ENCODE measurements around the gene BSN. TPM values are rescaled to one million over a fixed set of nuclear protein-coding genes. Genes with fewer than 3 reads are reported as not detected.

Gene BSN
- total RNA-seq, 2 experiments from 2014 or later, result 0.08 to 0.11 TPM

GRCh38 chr3:49518016-49518415, 36.3 kb upstream of the BSN start:
- no peak overlapping the region for H3K4me3 ChIP-seq (ENCODE audit: low read length)
- ATAC-seq (ENCODE audit: poor library complexity), result no peak
- intact Hi-C loops (cut with DNase I, micrococcal nuclease), result no loop called here

GRCh38 chr3:49518441-49518840, 35.8 kb upstream of the BSN start:
- H3K27ac Mint-ChIP-seq, result no peak overlapping the region

More at GRCh38 chr3:49518016-49518415, 36.3 kb upstream of the BSN start:
- H3K4me1 Mint-ChIP-seq (ENCODE audit: low read depth), result peaks cover 16% of the 10 kb centered on the region
- H3K27ac Mint-ChIP-seq, result no peak overlapping the region
- H3K4me3 Mint-ChIP-seq, result no peak overlapping the region
- no peaks in the 10 kb centered on the region for H3K27me3 Mint-ChIP-seq
- no peak overlapping the region for H3K27ac ChIP-seq (ENCODE audit: low read depth in 1 of 2, low read length in 2 of 2)
- POLR2A ChIA-PET, result no interaction called here
- CTCF ChIA-PET, result interaction anchor here (0.6 kb wide), 1 partner anchor 154 kb away, joined by 3 read pairs; no protein-coding TSS in a partner anchor
- H3K27me3 ChIP-seq (ENCODE audit: control insufficient read depth in 1 of 2, insufficient read depth in 2 of 2, low read length in 2 of 2), result no peaks in the 10 kb centered on the region
- DNase-seq, result no peak
- H3K36me3 ChIP-seq (ENCODE audit: insufficient read depth, low read length), result peaks cover 37% of the 10 kb centered on the region
- TF ChIP-seq, protein P1, sequence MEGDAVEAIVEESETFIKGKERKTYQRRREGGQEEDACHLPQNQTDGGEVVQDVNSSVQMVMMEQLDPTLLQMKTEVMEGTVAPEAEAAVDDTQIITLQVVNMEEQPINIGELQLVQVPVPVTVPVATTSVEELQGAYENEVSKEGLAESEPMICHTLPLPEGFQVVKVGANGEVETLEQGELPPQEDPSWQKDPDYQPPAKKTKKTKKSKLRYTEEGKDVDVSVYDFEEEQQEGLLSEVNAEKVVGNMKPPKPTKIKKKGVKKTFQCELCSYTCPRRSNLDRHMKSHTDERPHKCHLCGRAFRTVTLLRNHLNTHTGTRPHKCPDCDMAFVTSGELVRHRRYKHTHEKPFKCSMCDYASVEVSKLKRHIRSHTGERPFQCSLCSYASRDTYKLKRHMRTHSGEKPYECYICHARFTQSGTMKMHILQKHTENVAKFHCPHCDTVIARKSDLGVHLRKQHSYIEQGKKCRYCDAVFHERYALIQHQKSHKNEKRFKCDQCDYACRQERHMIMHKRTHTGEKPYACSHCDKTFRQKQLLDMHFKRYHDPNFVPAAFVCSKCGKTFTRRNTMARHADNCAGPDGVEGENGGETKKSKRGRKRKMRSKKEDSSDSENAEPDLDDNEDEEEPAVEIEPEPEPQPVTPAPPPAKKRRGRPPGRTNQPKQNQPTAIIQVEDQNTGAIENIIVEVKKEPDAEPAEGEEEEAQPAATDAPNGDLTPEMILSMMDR (IDR thresholded peaks at IDR 0.05), result no peak
- H3K9me3 ChIP-seq (ENCODE audit: control insufficient read depth in 1 of 2, insufficient read depth in 1 of 2, low read length in 2 of 2), result no peaks in the 10 kb centered on the region
- no peaks in the 10 kb centered on the region for H3K4me1 ChIP-seq (ENCODE audit: insufficient read depth, low read length)
- H3K9me3 Mint-ChIP-seq, result no peaks in the 10 kb centered on the region
- peaks cover 71% of the 10 kb centered on the region for H3K36me3 Mint-ChIP-seq (ENCODE audit: low read depth)

GRCh38 chr3:49519296-49519695, 35.0 kb upstream of the BSN start:
- CTCF ChIA-PET, result no interaction called here
- peaks cover 64% of the 10 kb centered on the region for H3K36me3 Mint-ChIP-seq (ENCODE audit: low read depth)

More at GRCh38 chr3:49518441-49518840, 35.8 kb upstream of the BSN start:
- DNase-seq (no peak), ATAC-seq (ENCODE audit: poor library complexity) (no peak)
- H3K4me3 Mint-ChIP-seq, result no peak overlapping the region
- H3K27ac ChIP-seq (ENCODE audit: low read depth in 1 of 2, low read length in 2 of 2), result no peak overlapping the region
- ChIA-PET CTCF (no interaction called here), POLR2A (no interaction called here)
- H3K36me3 ChIP-seq (ENCODE audit: insufficient read depth, low read length), result peaks cover 35% of the 10 kb centered on the region
- peaks cover 71% of the 10 kb centered on the region for H3K36me3 Mint-ChIP-seq (ENCODE audit: low read depth)
- no peaks in the 10 kb centered on the region for H3K27me3 ChIP-seq (ENCODE audit: control insufficient read depth in 1 of 2, insufficient read depth in 2 of 2, low read length in 2 of 2)
- H3K4me1 Mint-ChIP-seq (ENCODE audit: low read depth), result peaks cover 16% of the 10 kb centered on the region
- TF ChIP-seq, protein P1 (IDR thresholded peaks at IDR 0.05), result no peak
- no peaks in the 10 kb centered on the region for H3K4me1 ChIP-seq (ENCODE audit: insufficient read depth, low read length)
- H3K4me3 ChIP-seq (ENCODE audit: low read length), result no peak overlapping the region
- intact Hi-C loops (cut with DNase I, micrococcal nuclease), result no loop called here
- H3K9me3 Mint-ChIP-seq, result no peaks in the 10 kb centered on the region
- no peaks in the 10 kb centered on the region for H3K9me3 ChIP-seq (ENCODE audit: control insufficient read depth in 1 of 2, insufficient read depth in 1 of 2, low read length in 2 of 2)
- no peaks in the 10 kb centered on the region for H3K27me3 Mint-ChIP-seq

More at GRCh38 chr3:49519296-49519695, 35.0 kb upstream of the BSN start:
- ATAC-seq (ENCODE audit: poor library complexity) (no peak), DNase-seq (peak in 1 of 14 experiments; percentile 2)
- Histone ChIP-seq H3K27ac (ENCODE audit: low read depth in 1 of 2, low read length in 2 of 2) (no peak overlapping the region), H3K9me3 (ENCODE audit: control insufficient read depth in 1 of 2, insufficient read depth in 1 of 2, low read length in 2 of 2) (no peaks in the 10 kb centered on the region), H3K36me3 (ENCODE audit: insufficient read depth, low read length) (peaks cover 30% of the 10 kb centered on the region), H3K4me1 (ENCODE audit: insufficient read depth, low read length) (no peaks in the 10 kb centered on the region), H3K27me3 (ENCODE audit: control insufficient read depth in 1 of 2, insufficient read depth in 2 of 2, low read length in 2 of 2) (no peaks in the 10 kb centered on the region), H3K4me3 (ENCODE audit: low read length) (no peak overlapping the region)
- H3K9me3 Mint-ChIP-seq, result no peaks in the 10 kb centered on the region
- H3K27me3 Mint-ChIP-seq, result no peaks in the 10 kb centered on the region
- no peak overlapping the region for H3K27ac Mint-ChIP-seq
- no peak overlapping the region for H3K4me3 Mint-ChIP-seq
- POLR2A ChIA-PET, result no interaction called here
- TF ChIP-seq, protein P1 (IDR thresholded peaks at IDR 0.05), result no peak
- intact Hi-C loops (cut with DNase I, micrococcal nuclease), result no loop called here
- H3K4me1 Mint-ChIP-seq (ENCODE audit: low read depth), result peaks cover 16% of the 10 kb centered on the region

All from CD4-positive, alpha-beta T cell (primary cell).